Osteoblast (primary cell): Measurements from ENCODE around the gene AP1AR. TPM values are rescaled to one million over a fixed set of nuclear protein-coding genes. Genes with fewer than 3 reads are reported as not detected.
A peak's percentile ranks its signal among the peaks of the same experiment; 100 is the strongest.

ENCODE experiments used
- DNase-seq: peaks from one replicate; pipeline ENCODE4 v3.0.0; 2011; ENCODE audit warnings: low spot score, mixed read lengths; ENCODE audit not compliant: insufficient read length; ENCODE audit errors: missing footprints
- H2AFZ ChIP-seq: 2 replicates; pipeline ENCODE4 v1.6.0; 2011; ENCODE audit warnings: mild to moderate bottlenecking, low read length
- H3K27ac ChIP-seq: 2 replicates; pipeline ENCODE4 v1.5.1; 2011; ENCODE audit warnings: mild to moderate bottlenecking, low read depth, low read length, moderate library complexity
- H3K27me3 ChIP-seq: 2 replicates; pipeline ENCODE4 v1.6.0; 2012; ENCODE audit warnings: mild to moderate bottlenecking, control low read depth, inconsistent platforms, low read length, moderate library complexity; ENCODE audit not compliant: insufficient read depth
- H3K36me3 ChIP-seq: 2 replicates; pipeline ENCODE4 v1.5.1; 2011; ENCODE audit warnings: mild to moderate bottlenecking, low read length, control low read depth, moderate library complexity; ENCODE audit not compliant: insufficient read depth
- H3K4me1 ChIP-seq: 2 replicates; pipeline ENCODE4 v1.5.1; 2011; ENCODE audit warnings: mild to moderate bottlenecking, low read length, control low read depth, moderate library complexity; ENCODE audit not compliant: insufficient read depth
- H3K4me2 ChIP-seq: 2 replicates; pipeline ENCODE4 v1.6.0; 2011; ENCODE audit warnings: mild to moderate bottlenecking, low read length; ENCODE audit not compliant: insufficient read depth
- H3K4me3 ChIP-seq: fragments of 200-600 bp; sonication (generic); 3 replicates; pipeline ENCODE4 v1.5.1; 2012; ENCODE audit warnings: mild to moderate bottlenecking, low read length, inconsistent platforms; ENCODE audit not compliant: insufficient read depth
- H3K79me2 ChIP-seq: 2 replicates; pipeline ENCODE4 v1.6.0; 2012; ENCODE audit warnings: mild to moderate bottlenecking, low read length, control low read depth, inconsistent platforms; ENCODE audit not compliant: insufficient read depth
- H3K9me3 ChIP-seq: 2 replicates; pipeline ENCODE4 v1.5.1; 2011; ENCODE audit warnings: low read depth, low read length, control low read depth
- H4K20me1 ChIP-seq: 2 replicates; pipeline ENCODE4 v1.6.0; 2012; ENCODE audit warnings: mild to moderate bottlenecking, low read length, control low read depth; ENCODE audit not compliant: insufficient read depth
- CTCF ChIP-seq: IDR thresholded peaks from 2 replicates; pipeline ENCODE4 v1.5.1; 2011; ENCODE audit warnings: mild to moderate bottlenecking, low read depth, low read length, moderate library complexity; ENCODE audit errors: extremely low read depth
- total RNA-seq: library from RNA; depleted of rRNA; stranded (reverse); fragments of >200 nt; gene quantifications from 2 replicates; pipeline ENCODE4 v1.2.3, GENCODE V29; 2012

The AP1AR gene
- total RNA-seq, 1 donor = 28.2 TPM

GRCh38 chr4:112276113-112276512, 44.5 kb downstream of the AP1AR start:
- DNase-seq = no peak
- Histone ChIP-seq H3K9me3 (no peaks in the 10 kb centered on the region), H3K4me3 (no peak overlapping the region), H3K4me2 (no peak overlapping the region), H2AFZ (no peak overlapping the region), H3K4me1 (peaks cover 30% of the 10 kb centered on the region), H3K27ac (no peak overlapping the region), H3K36me3 (peaks cover 8% of the 10 kb centered on the region), H4K20me1 (no peaks in the 10 kb centered on the region), H3K27me3 (no peaks in the 10 kb centered on the region), H3K79me2 (peaks cover 2% of the 10 kb centered on the region)
- TF ChIP-seq CTCF = no peak

- TF ChIP-seq CTCF = no peak
- Histone ChIP-seq H3K27me3 (no peaks in the 10 kb centered on the region), H3K79me2 (peaks cover 8% of the 10 kb centered on the region), H3K27ac (no peak overlapping the region), H3K36me3 (peaks cover 10% of the 10 kb centered on the region), H2AFZ (no peak overlapping the region), H3K9me3 (no peaks in the 10 kb centered on the region), H3K4me3 (no peak overlapping the region), H3K4me2 (no peak overlapping the region), H3K4me1 (peaks cover 26% of the 10 kb centered on the region), H4K20me1 (no peaks in the 10 kb centered on the region)
- DNase-seq = no peak
These were observed 45.6 kb downstream of the AP1AR start for GRCh38 chr4:112277220-112277619.

GRCh38 chr4:112277705-112278448, 46.3 kb downstream of the AP1AR start:
- no peak for TF ChIP-seq CTCF
- H3K27ac ChIP-seq = no peak overlapping the region
- H2AFZ ChIP-seq = no peak overlapping the region
- peaks cover 8% of the 10 kb centered on the region for H3K79me2 ChIP-seq
- no peaks in the 10 kb centered on the region for H3K9me3 ChIP-seq
- no peaks in the 10 kb centered on the region for H3K27me3 ChIP-seq
- H3K36me3 ChIP-seq = peaks cover 10% of the 10 kb centered on the region
- no peak overlapping the region for H3K4me2 ChIP-seq
- no peak overlapping the region for H3K4me3 ChIP-seq
- H4K20me1 ChIP-seq = no peaks in the 10 kb centered on the region
- H3K4me1 ChIP-seq = peaks cover 21% of the 10 kb centered on the region
- no peak for DNase-seq

- no peak for TF ChIP-seq CTCF
- peaks cover 11% of the 10 kb centered on the region for H3K4me1 ChIP-seq
- no peaks in the 10 kb centered on the region for H3K27me3 ChIP-seq
- H4K20me1 ChIP-seq = no peaks in the 10 kb centered on the region
- H3K79me2 ChIP-seq = peaks cover 13% of the 10 kb centered on the region
- H2AFZ ChIP-seq = no peak overlapping the region
- peaks cover 10% of the 10 kb centered on the region for H3K36me3 ChIP-seq
- peak overlapping the region; percentile 56 for H3K4me2 ChIP-seq
- H3K27ac ChIP-seq = no peak overlapping the region
- no peaks in the 10 kb centered on the region for H3K9me3 ChIP-seq
- DNase-seq = no peak
- H3K4me3 ChIP-seq = no peak overlapping the region
These were observed 47.7 kb downstream of the AP1AR start for GRCh38 chr4:112279025-112279881.
